HG03064 (cell line): ENCODE data around the gene RAB3GAP1.
"Not testable (repeated sequence)": the region's sequence is repeated elsewhere in the genome, so short reads cannot be mapped to it uniquely, and the experiment has no call there.

Source experiments
- ATAC-seq: cut with Tn5 transposase; IDR thresholded peaks from one replicate; pipeline ENCODE4 v1.9.1; 2021; ENCODE audit warnings: low read depth; ENCODE audit not compliant: unreplicated experiment

Gene RAB3GAP1

DNA sequence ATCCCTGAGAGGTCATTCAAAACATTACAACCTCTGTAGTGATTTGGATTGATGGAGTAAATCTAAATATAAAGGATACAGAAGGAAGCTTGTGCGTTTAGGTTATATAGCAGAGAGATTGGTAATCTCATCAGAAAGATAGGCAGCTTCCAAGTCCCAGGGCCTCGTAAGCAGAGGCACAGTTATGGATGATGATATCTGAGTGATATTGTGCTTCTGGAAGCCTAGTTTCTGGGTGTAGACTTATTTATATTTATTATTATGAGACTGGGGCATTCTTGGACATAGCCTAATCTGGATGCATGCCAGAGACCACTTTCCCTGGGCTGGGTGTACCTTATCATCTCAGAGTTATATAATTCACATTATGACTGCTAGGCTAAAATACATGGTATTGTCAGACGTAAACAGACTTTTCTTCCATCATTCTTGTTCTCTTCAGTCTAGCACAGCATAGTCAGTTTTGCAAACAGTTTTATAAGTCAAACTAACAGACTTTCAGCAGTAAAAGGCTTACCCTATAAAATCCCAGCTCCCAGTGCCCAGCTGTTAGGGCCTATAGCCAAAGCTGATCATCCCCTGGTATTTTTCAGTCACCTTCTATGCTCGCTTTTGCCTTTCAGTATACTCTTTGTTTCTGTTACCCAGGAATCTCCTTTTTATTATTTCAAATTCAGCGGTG is 47.9 kb downstream of the RAB3GAP1 start:
- ATAC-seq: no peak

DNA sequence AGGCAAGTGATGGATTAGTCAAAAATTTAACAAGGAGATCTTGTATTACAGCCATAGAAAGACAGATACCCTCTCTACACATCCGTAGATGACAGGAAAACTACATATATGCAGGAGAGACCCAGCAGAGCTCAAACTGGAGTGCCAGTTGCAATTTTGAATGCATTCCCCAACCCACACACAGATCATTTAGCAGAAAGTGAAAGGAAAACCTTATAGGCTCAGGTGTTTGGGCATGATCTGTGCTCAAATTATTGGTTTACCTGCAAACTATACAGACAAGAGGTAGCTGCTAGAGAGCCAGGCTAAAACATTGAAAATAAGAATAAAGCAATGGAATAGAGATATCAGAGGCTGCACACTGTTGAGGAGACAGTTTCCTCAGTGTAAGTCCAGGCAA is 51.8 kb downstream of the RAB3GAP1 start:
- no peak for ATAC-seq

DNA sequence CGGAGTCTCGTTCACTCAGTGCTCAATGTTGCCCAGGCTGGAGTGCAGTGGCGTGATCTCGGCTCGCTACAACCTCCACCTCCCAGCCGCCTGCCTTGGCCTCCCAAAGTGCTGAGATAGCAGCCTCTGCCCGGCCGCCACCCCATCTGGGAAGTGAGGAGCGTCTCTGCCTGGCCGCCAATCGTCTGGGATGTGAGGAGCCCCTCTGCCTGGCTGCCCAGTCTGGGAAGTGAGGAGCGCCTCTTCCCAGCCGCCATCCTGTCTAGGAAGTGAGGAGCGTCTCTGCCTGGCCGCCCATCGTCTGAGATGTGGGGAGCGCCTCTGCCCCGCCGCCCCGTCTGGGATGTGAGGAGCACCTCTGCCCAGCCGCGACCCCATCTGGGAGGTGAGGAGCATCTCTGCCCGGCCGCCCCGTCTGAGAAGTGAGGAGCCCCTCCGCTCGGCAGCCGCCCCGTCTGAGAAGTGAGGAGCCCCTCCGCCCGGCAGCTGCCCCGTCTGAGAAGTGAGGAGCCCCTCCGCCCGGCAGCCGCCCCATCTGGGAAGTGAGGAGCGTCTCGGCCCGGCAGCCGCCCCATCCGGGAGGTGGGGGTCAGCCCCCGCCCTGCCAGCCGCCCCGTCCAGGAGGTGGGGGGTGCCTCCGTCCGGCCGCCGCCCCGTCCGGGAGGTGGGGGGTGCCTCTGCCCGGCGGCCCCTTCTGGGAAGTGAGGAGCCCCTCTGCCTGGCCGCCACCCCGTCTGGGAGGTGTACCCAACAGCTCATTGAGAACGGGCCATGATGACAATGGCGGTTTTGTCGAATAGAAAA is 53.6 kb downstream of the RAB3GAP1 start:
- ATAC-seq: not testable (repeated sequence)

DNA sequence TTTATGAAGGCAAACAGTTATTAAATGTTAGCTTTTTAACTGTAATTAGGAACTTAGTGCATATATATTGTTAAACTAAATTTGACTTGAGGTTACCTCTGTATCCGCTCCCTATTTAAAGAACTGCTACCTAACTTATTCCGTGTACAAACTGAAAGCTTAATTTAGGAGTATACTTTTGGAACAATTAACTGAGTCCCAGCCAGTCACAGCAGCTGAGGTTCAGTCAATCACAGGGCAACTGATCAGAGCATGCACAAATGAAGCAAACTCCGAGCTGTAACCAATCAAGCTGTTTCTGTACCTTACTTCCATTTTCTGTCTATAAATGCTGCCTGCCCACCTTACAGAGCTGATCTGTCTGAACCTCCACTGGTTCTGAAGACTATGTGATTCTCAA is 61.2 kb downstream of the RAB3GAP1 start:
- ATAC-seq: no peak

DNA sequence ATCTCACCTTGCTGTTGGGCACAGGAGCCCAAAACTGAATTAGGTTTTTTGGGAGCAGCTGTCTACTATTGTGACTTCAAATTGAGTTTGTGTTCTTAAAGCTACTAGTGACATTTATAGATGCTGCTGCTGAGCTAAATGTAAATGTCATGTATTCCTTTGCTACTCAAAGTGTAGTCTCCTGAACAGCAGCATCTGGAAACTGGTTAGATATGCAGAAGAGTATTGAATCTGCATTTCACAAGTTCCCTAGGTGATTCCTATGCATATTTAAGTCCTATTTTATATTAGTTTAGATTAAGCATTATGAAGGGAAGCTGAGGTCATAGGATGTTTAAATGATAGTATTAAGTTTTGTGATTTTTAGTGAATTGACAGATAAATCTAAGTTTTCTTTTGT is 67.5 kb downstream of the RAB3GAP1 start:
- ATAC-seq: no peak

DNA sequence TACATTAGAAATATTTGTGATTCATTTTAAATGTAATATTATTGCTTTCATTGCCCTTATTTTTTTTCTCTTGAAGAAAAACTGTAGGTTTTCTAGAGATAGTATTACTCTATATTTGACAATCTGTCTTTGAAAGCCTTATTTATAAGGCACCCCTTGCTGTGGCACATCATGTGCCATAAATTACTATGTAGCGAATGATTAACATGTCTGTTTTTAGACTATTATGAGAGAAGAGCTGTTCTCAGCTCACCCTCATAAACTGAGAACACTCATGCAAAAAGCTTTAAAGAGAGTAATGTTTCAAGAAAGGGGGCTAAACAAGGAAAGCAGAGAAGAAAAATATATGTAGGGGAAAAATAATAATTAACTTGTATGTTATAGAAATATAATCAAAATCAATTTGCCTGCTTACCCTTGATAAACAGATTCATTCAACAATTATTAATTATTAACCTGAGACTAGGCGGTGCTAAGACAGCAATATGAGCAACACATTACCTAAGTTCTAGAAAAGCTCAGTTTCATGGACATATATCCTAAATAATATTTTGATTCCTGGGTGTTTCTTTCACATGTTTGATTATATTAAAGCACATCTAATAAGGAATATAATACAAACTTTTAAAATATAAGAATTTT is 69.0 kb downstream of the RAB3GAP1 start:
- no peak for ATAC-seq

DNA sequence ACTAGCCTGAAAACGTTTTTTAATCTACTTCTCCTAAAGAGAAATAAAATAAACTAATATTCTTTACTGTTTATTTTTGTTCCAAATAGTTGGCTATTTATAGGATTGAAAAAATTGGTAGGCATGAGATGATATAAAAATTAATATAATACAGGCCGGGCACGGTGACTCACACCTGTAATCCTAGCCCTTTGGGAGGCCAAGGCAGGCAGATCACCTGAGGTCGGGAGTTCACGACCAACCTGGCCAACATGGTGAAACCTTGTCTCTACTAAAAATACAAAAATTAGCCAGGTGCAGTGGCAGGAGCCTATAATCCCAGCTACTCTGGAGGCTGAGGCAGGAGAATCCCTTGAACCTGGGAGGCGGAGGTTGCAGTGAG is 69.6 kb downstream of the RAB3GAP1 start:
- ATAC-seq: not testable (repeated sequence)

DNA sequence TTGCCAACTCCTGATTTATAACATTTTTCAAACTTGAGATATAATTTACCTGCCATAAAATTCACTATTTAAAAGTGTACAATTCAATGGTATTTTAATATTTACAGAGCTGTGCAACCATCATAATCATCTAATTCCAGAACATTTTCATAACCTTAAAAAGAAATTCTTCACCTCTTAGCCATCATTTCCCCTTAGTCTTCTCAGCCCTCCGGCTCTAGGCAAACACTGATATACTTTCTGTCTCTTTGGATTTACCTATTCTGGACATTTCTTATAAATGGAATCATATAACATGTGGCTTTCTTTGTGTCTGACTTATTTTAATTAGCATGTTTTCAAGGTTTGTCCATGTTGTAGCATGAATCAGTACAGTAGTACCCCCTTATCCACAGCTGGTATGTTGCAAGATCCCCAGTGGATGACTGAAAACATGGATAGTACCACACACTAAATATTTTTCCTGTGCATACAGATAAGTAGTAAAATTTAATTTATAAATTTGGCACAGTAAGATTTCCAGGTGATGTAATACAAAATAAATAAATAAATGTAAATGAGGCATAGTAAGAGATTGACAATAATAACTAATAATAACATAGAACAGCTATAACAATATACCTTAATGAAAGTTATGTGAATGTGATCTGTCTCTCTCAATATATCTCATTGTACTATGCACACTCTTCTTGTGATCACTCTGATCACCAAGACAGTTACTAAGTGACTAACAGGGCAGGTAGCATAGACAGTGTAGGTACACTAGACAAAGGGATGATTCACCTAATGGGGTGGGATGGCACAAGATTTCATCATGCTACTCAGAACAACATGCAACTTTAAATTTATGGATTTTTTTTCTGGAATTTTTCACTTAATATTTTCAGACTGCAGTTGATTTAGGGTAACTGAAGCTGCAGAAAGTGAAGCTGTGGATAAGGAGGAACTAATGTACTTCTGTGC is 73.1 kb downstream of the RAB3GAP1 start:
- ATAC-seq: no peak

DNA sequence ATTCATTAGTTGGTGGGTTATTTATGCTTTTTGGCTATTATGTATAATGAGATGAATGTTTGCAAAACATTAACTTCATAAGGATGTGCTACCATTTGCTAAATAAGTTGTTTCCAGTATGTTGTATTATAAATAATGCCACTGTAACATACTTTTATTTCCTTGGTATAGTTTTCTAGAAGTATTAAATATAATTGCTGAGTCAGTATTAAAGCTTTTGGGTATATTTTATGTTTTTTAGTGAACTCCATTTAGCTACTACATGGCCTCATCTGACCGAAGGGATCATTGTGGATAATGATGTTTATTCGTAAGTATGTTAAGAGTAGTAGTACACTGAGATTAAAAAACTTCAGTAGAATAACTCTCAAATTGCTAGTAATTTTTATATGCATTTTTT is 73.8 kb downstream of the RAB3GAP1 start:
- ATAC-seq: no peak

DNA sequence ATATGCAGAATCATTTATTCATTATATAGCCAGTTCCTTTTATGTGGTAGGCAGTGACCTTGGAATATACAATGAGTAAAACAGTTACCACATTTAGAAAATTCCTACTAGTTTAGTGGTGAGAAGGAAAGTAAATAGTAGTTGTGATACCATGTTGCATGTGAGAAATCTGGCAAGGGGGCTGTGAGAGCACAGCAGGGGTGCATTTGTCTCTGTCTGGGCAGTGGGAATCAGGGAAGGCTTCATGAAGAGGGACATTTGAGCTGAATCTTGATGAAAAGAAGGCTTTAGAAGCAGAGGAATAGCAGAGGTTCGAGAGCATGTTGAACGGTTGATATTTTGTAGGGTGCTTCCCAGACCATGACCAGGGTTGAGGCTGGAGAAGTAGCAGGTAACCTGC is 78.7 kb downstream of the RAB3GAP1 start:
- no peak for ATAC-seq

DNA sequence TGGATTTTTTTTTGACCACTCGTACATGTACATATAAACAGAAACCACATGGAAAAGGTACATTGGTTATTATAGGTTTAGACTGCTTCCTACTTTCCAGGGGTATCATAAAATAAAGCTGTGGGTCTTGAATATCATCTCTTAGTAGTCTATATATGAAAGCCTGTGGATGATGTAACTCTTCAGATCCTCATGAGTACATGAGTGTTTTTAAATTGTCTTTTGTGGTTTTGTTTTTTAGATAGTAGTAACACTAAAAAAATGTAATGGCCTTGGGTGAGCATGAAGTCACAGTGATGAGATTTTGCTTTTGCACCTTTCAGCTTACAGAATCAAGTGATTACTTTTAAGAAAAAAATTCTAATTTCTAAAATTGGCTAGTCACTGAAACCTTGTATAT is 80.2 kb downstream of the RAB3GAP1 start:
- no peak for ATAC-seq

DNA sequence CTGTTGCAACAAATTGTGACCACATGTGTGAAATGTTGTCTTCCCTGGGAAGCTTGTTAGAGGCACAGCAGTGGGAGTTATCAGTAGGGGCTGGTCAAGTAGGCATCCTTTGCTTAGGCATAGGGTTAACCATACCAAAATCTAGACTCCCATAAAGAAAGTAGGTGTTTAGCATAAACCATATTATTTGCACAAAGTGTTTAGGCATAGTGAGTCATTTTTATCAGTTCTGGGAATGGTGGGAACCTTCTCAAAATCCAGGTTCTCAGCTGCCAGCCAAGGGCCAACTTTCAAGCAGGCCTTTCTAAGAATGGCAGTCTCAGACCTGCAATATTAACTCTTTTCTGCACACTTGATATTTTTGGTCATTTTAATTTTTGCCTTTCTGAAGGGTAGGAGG is 88.5 kb downstream of the RAB3GAP1 start:
- ATAC-seq: no peak

DNA sequence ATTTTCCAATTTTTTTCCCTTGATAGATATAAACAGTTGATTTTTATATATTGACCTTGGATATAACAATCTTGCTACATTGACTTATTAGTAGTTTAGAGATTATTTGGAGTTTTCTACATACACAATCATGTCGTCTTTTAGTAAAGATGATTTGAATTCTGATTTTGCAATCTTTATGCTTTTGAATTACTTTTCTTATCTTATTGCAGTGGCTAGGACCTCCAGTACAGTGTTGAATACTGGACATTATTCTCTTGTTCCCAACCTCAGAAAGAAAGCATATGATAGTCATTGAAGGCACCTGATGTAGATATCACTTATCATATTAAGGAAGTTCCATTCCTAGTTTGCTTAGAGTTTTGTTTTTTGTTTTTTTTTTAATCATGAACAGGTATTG is 90.2 kb downstream of the RAB3GAP1 start:
- no peak for ATAC-seq

DNA sequence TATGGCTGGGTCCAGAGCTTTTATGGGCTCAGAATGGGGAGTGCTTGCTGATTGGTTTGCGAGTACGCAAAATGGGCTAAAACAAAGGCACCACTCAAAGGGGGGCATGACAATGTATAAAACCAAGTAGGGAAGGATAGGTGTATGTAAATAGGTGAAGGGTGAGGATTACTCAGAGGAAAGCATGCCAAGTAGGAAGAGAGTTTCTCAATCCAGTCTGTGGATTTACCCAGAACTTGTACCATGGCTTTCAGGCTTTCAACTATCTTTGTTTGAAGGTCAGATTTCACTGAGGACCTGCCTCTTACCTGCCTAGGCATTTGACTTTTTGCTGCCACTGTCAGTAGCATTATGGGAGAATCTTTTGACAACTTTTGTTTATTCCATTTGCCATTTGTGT is 92.3 kb downstream of the RAB3GAP1 start:
- ATAC-seq: no peak

DNA sequence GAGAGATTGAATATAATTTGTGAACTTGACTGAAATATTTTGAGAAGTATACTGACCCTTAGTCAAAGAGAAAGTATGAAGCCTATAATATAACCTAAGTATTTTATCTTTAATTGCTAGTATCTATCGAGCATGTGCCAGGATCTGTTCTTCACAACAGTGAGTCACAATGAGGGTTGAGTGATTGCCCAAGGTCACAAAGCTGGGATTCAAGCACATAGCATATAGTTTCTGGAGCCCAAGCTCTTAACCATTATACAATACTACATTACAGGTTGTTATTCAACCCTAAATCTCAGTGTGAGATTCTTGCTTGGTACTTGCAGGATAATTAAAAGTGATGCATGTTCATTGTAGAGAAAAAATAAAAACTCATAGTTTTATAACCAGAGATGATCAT is 97.2 kb downstream of the RAB3GAP1 start:
- ATAC-seq: no peak

DNA sequence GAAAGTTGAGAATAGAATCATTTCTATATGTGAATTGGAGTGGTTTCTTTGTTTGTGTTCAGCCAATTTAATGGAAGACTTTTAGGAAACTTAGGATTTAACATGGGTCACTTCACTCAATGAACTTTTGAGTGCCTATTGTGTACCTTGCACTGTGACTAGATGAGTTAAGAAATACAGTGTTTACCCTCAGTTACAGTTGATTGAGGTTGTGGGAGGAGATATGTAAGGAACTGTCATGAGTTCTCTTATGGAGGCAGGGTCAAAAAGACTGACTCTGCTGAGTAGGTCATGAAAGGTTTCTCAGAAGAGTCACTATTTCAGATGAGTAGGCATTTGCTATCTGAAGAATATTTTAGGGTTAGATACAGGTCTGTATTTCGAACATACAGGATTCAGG is 98.6 kb downstream of the RAB3GAP1 start:
- ATAC-seq: no peak

DNA sequence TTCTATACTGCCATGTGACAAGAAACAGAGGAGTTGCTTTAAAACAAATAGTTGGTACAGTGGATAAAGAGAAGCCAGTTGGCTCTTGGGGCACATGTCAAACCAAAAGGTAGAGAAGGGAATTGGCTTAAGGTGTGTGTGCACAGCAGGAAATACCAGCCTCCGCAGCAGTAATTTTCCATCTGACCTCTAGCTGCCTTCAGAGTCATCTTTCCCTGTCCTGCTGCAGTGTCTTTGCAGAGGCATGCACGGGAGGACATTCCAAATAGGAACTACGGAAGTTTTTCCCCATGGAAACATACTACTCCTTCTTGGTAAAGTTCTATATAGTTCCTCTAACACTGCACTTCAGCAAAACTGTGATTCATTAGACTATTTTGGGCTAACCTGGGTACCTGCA is 99.5 kb downstream of the RAB3GAP1 start:
- ATAC-seq: no peak

DNA sequence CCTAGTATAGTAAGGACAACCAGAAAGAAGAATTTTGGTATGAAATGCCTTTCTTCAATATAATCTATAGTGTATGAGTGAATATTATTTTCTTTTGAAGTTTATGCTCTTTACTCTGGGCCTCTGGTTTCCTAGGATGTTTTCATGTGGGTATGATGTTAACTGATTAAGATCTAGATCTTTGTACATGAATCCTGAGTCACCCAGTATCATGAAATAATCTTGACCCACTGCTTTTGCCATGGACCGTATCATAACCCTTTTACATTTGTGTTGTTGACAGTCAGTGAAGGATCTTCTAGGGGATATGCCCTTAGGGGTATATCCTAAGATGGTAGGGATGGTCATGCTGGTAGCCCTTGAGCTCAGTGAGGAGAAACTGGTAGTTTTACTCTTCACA is 100.3 kb downstream of the RAB3GAP1 start:
- no peak for ATAC-seq

DNA sequence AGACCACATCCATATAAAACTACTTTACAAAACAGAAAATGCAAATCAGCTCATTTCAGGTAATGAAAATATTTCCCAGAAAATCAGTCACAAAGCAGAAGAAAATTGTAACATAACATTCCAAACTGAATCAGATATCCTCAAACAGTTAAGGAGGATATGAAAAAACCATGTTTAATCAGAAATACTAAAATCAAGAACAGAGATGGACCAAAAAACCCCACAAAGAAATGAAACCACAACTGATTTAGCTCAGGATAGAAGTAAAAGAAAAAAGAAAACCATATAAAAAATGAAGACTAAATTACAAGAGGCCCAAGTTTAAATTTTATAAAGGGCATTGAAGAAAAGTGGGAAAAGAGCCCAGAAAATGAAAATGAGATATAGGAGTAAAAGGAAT is 102.9 kb downstream of the RAB3GAP1 start:
- ATAC-seq: no peak

DNA sequence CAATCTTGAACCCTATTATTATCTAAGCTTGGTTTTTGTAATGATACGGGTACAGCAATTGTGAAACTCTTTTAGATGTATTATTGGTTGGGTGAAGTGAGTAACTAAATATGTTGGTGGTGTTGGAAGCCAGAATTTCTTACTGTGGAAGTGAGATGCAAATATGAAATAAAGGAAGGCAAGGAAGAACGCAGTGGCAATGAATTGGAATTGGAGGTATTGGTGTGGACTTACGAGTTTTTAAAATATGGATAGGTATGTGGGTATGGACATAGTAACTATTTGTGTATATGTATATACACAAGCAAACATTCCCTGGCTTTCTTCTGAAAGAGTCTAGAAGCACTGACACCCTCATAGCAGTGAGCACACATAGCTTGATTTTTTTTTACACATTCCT is 105.8 kb downstream of the RAB3GAP1 start:
- ATAC-seq: no peak

DNA sequence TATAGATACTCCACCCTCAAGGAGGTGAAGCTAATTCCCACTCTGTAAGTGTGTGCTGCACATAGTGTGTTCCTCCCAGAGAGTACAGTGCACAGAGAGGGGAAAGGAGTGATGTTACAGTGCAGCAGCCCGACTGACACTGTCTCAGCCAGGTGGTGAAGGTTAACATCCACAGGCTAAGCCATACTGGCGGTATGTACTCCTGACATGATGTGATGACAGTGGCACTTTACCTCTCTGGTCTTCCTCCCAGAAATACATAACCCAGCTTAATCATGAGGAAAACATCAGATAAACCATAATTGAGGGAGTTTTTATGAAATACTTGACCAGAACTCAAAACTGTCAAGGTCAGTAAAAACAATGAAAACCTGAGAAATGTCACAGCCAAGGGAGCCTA is 107.1 kb downstream of the RAB3GAP1 start:
- no peak for ATAC-seq
